Astrocyte (in vitro differentiated cells and primary cell): ENCODE data around the gene CD44.

Source experiments
- EZH2 ChIP-seq: IDR thresholded peaks from 2 replicates; pipeline ENCODE4 v1.6.1; 2012; ENCODE audit warnings: mild to moderate bottlenecking, low read length, inconsistent platforms; ENCODE audit not compliant: insufficient read depth
- TF ChIP-seq, protein P1 (sequence below): IDR thresholded peaks from 2 replicates; pipeline ENCODE4 v1.5.1; 2011; ENCODE audit warnings: low read depth, mild to moderate bottlenecking, inconsistent platforms, low read length, moderate library complexity; ENCODE audit not compliant: insufficient read depth

DNA sequence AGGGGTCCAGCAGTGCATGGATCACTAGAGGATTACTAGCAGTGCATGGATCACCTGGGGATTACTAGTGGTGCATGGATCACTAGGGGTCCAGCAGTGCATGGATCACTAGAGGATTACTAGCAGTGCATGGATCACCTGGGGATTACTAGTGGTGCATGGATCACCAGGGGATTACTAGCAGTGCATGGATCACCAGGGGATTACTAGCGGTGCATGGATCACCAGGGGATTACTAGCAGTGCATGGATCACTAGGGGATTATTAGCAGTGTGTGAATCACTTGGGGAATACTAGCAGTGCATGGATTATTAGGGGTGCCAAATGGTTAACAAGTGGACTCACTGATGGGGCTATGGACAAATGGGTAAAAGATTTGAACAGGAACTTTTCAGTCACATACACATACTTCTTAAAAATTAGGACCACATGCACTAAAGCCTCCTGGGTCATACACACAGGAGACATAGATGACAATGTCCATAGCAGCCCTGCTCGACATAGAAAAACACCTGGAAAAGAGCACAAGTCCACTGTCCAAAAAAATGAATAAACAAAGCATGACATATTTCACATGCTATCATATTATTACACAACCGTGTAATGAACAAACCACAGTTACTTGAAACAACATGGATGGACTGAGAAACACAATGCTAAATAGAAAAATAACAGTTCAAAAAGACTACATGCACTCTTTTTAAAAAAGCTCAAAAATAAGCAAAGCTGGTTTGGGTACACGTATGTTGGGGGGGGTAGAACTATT, 109.8 kb downstream of the CD44 start:
- TF ChIP-seq, protein P1, sequence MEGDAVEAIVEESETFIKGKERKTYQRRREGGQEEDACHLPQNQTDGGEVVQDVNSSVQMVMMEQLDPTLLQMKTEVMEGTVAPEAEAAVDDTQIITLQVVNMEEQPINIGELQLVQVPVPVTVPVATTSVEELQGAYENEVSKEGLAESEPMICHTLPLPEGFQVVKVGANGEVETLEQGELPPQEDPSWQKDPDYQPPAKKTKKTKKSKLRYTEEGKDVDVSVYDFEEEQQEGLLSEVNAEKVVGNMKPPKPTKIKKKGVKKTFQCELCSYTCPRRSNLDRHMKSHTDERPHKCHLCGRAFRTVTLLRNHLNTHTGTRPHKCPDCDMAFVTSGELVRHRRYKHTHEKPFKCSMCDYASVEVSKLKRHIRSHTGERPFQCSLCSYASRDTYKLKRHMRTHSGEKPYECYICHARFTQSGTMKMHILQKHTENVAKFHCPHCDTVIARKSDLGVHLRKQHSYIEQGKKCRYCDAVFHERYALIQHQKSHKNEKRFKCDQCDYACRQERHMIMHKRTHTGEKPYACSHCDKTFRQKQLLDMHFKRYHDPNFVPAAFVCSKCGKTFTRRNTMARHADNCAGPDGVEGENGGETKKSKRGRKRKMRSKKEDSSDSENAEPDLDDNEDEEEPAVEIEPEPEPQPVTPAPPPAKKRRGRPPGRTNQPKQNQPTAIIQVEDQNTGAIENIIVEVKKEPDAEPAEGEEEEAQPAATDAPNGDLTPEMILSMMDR, result no peak
- no peak for TF ChIP-seq EZH2
